ENCODE results near the gene ZP2. TPM values are rescaled to one million over a fixed set of nuclear protein-coding genes. Genes with fewer than 3 reads are reported as not detected.

Gene ZP2
- total and polyA plus RNA-seq, 11 donors: not detected

- no peak for ATAC-seq
- H3K4me3 ChIP-seq: no peak overlapping the region
- no peak for TF ChIP-seq CTCF (IDR thresholded peaks at IDR 0.05)
- no peak for TF ChIP-seq POLR2A (IDR thresholded peaks at IDR 0.05)
- H3K9me3 ChIP-seq: no peaks in the 10 kb centered on the region
- H3K27ac ChIP-seq: no peak overlapping the region
- no peaks in the 10 kb centered on the region for H3K36me3 ChIP-seq
- peaks cover 0 to 48% (median 0%) of the 10 kb centered on the region in 9 donors for H3K27me3 ChIP-seq
- intact Hi-C loops (cut with DNase I): no loop called here
- 45 to 70% (median 60%) methylated on average over 4 of the region's 4 CpGs for WGBS, 4 donors
- DNase-seq: no peak
- no peaks in the 10 kb centered on the region for H3K4me1 ChIP-seq
Measured at GRCh38 chr16:21214086-21214485, 2.7 kb upstream of the ZP2 start.

GRCh38 chr16:21208446-21209230 is 2.7 kb downstream of the ZP2 start:
- H3K27me3 ChIP-seq: peaks cover 0 to 20% (median 0%) of the 10 kb centered on the region in 9 donors
- no peak for ATAC-seq
- TF ChIP-seq POLR2A (IDR thresholded peaks at IDR 0.05) (no peak), CTCF (IDR thresholded peaks at IDR 0.05) (no peak)
- no peaks in the 10 kb centered on the region for H3K4me1 ChIP-seq
- H3K36me3 ChIP-seq: no peaks in the 10 kb centered on the region
- 59 to 71% (median 63%) methylated on average over 2 of the region's 2 CpGs for WGBS, 4 donors
- no peak overlapping the region for H3K27ac ChIP-seq
- intact Hi-C loops (cut with DNase I): no loop called here
- no peak overlapping the region for H3K4me3 ChIP-seq
- DNase-seq: no peak
- H3K9me3 ChIP-seq: no peaks in the 10 kb centered on the region

- no peaks in the 10 kb centered on the region for H3K36me3 ChIP-seq
- intact Hi-C loops (cut with DNase I): no loop called here
- H3K27ac ChIP-seq: no peak overlapping the region
- H3K9me3 ChIP-seq: no peaks in the 10 kb centered on the region
- no peak for DNase-seq
- ATAC-seq: no peak
- H3K4me3 ChIP-seq: no peak overlapping the region
- H3K27me3 ChIP-seq: peaks cover 0 to 9% (median 0%) of the 10 kb centered on the region in 9 donors
- H3K4me1 ChIP-seq: no peaks in the 10 kb centered on the region
- TF ChIP-seq POLR2A (IDR thresholded peaks at IDR 0.05): no peak
- TF ChIP-seq CTCF (IDR thresholded peaks at IDR 0.05): no peak
- 85 to 92% (median 86%) methylated on average over 3 to 4 of the region's 4 CpGs for WGBS, 4 donors
Measured at GRCh38 chr16:21206550-21206949, 4.8 kb downstream of the ZP2 start.

GRCh38 chr16:21205303-21205702 is 6.1 kb downstream of the ZP2 start:
- no peak for DNase-seq
- Histone ChIP-seq H3K36me3 (no peaks in the 10 kb centered on the region), H3K27me3 (peaks cover 0 to 2% (median 0%) of the 10 kb centered on the region in 9 donors), H3K4me1 (no peaks in the 10 kb centered on the region), H3K4me3 (no peak overlapping the region), H3K27ac (no peak overlapping the region), H3K9me3 (no peaks in the 10 kb centered on the region)
- intact Hi-C loops (cut with DNase I): no loop called here
- ATAC-seq: no peak
- TF ChIP-seq CTCF (IDR thresholded peaks at IDR 0.05): no peak
- no peak for TF ChIP-seq POLR2A (IDR thresholded peaks at IDR 0.05)
